Stimulated activated naive CD8-positive, alpha-beta T cell treated with anti-CD3 and anti-CD28 coated beads, Interleukin-15, Interleukin-2, amounts not matched to agents 100 U/mL and 50 U/mL, for 24 hours (primary cell): ENCODE measurements around the gene RNF31.
A peak's percentile ranks its signal among the peaks of the same experiment; 100 is the strongest.

Source experiments
- ATAC-seq: fragments of 150-1000 bp; cut with Tn5 transposase; one replicate; pipeline ENCODE4 v1.10.0; 2021
- DNase-seq: peaks from one replicate; pipeline ENCODE4 v3.0.0; 2021

The RNF31 gene

GRCh38 chr14:24137529-24138395 is 9.5 kb upstream of the RNF31 start:
- DNase-seq (no peak), ATAC-seq (no peak)

- DNase-seq (no peak), ATAC-seq (no peak)
These were observed 8.7 kb upstream of the RNF31 start for GRCh38 chr14:24138396-24139271.

DNA sequence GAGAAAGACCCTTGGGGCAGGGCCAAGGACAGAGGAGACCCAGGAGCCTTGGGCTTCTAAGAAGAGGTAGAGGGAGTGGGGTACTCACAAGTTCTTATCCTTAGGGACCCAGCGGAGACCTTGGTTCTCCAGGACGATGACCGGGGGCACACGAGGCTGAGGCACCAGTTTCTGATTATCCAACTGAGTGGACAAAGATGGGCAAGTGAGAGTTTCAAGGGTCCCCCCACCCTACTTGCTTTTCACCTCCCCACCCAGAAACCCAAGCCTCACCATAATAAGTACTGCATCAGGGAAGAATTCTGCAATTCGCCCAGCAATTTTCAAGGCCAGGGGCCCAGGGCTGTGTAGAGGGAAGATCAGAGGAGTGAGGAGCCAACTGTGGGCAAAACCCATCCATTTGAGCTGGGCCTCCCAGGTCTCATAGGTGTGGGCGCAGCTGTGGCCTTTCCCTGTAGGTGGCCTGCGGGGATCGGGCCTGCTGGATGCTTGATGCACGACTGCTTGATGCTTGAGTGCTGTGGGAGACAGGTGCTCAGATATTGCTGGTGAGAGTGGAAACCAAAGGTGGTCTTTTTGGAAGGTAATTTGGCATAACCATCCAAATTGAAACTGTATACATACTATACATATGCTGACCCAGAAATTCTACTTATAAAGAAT is 7.9 kb upstream of the RNF31 start:
- DNase-seq: peak; percentile 44
- ATAC-seq: no peak

GRCh38 chr14:24141097-24141880 is 6.0 kb upstream of the RNF31 start, which contains the start of gene EMC9:
TSS of gene EMC9 (minus strand) at chr14:24141591. CDS start at chr14:24141304, 287 bp downstream.
- peak; percentile 89 for ATAC-seq
- peak; percentile 99 for DNase-seq

DNA sequence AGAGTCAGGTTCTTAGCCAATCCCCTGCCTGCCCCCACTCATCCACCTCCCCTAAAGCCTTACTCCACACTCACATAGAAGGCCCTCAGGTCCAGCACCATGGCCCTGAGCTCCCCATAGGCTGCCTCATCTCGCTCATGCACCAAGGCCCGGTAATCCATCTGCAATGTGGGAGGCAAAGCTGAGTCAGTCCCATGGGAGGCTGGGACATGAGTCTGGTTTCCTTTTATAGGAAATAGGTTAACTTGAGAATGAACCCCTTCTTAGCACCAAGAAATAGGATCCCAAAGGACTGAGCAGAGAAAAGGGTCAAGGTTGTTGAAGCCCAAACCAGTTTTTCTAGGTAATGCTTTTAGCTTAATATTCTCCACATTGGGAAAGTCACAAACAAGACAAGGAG is 3.8 kb upstream of the RNF31 start:
- DNase-seq (no peak), ATAC-seq (no peak)

DNA sequence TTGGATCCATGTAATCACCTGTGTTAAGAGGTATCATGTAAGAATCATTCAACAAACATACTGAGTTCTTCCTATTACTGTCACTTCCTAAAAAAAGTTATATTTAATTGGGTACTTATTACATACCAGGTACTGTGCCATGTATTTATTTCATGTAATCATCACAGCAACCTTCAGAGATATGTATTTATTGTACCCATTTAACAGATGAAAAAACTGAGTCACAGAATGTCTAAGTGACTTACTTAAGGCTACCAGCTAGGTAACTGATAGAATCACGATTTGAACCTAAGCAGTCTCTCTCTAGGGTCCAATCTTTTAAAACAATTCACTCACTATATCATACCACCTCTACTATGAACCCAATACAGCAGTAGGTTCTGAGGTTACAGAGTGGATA is 2.8 kb upstream of the RNF31 start:
- no peak for ATAC-seq
- no peak for DNase-seq

GRCh38 chr14:24145219-24145618 is 2.1 kb upstream of the RNF31 start:
- DNase-seq: no peak
- no peak for ATAC-seq

- ATAC-seq (no peak), DNase-seq (no peak)
These were observed 1.4 kb upstream of the RNF31 start for GRCh38 chr14:24145690-24146452.

GRCh38 chr14:24146453-24146977 is 783 bp upstream of the RNF31 start, which contains the start of gene PSME2:
TSS of gene PSME2 (minus strand) at chr14:24146610. CDS start at chr14:24146581, 29 bp downstream.
- ATAC-seq (peak; percentile 84), DNase-seq (peak; percentile 97)

DNA sequence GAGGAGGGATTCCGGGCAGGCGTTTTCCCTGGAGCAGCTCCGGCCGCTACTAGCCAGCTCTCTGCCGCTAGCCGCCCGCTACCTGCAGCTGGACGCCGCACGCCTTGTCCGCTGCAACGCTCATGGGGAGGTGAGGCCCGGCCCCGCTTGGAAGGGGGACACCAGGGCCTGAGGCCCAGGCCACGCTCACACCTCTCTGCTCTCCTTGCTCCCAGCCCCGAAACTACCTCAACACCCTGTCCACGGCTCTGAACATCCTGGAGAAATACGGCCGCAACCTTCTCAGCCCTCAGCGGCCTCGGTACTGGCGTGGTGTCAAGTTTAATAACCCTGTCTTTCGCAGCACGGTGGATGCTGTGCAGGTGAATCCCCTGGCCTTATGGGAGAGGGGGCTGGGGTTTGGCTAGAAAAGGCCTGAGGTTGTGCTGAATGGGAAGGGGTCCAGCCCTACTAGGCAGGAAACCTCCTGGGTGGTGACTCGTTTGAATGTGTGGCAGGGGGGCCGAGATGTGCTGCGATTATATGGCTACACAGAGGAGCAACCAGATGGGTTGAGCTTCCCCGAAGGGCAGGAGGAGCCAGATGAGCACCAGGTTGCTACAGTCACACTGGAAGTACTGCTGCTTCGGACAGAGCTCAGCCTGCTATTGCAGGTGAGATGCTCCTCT is 597 bp downstream of the RNF31 start:
- ATAC-seq: no peak
- no peak for DNase-seq

GRCh38 chr14:24149302-24149969 is 2.1 kb downstream of the RNF31 start:
- DNase-seq (no peak), ATAC-seq (no peak)

DNA sequence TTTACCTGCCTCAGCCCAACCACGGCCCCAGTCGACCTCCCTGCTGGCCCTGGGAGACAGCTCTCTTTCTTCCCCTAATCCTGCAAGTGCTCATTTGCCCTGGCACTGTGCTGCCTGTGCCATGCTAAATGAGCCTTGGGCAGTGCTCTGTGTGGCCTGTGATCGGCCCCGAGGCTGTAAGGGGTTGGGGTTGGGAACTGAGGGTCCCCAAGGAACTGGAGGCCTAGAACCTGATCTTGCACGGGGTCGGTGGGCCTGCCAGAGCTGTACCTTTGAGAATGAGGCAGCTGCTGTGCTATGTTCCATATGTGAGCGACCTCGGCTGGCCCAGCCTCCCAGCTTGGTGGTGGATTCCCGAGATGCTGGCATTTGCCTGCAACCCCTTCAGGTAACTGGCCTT is 2.8 kb downstream of the RNF31 start:
- DNase-seq: no peak
- ATAC-seq: no peak

DNA sequence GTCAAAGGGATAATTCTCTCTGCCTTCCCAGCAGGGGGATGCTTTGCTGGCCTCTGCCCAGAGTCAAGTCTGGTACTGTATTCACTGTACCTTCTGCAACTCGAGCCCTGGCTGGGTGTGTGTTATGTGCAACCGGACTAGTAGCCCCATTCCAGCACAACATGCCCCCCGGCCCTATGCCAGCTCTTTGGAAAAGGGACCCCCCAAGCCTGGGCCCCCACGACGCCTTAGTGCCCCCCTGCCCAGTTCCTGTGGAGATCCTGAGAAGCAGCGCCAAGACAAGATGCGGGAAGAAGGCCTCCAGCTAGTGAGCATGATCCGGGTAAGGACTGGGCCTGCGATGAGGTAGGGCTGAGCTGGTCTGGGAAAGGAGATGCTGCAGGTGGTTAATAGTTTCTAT is 3.3 kb downstream of the RNF31 start:
- no peak for DNase-seq
- ATAC-seq: no peak

GRCh38 chr14:24150993-24151392 is 3.7 kb downstream of the RNF31 start:
- DNase-seq (no peak), ATAC-seq (no peak)

DNA sequence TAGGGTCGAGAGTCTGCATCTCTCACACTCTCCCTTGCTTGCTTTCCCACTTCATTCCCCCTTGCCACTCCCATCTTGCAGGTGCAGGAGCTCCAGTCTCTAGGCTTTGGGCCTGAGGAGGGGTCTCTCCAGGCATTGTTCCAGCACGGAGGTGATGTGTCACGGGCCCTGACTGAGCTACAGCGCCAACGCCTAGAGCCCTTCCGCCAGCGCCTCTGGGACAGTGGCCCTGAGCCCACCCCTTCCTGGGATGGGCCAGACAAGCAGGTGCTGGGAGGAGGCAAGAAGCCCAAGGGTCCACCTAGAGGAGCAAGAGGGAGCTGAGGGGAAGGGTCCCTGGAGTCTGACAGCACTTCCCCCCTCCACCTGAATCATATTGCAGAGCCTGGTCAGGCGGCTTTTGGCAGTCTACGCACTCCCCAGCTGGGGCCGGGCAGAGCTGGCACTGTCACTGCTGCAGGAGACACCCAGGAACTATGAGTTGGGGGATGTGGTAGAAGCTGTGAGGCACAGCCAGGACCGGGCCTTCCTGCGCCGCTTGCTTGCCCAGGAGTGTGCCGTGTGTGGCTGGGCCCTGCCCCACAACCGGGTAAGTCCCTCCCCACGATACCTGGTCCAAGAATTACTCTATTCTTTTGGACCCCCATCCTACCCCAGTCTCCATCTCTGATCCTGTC is 4.2 kb downstream of the RNF31 start:
- DNase-seq: no peak
- ATAC-seq: no peak

- no peak for DNase-seq
- ATAC-seq: no peak
These were observed 7.8 kb downstream of the RNF31 start for GRCh38 chr14:24155100-24155499.

- no peak for ATAC-seq
- DNase-seq: no peak
These were observed 9.5 kb downstream of the RNF31 start for GRCh38 chr14:24156840-24157239.

DNA sequence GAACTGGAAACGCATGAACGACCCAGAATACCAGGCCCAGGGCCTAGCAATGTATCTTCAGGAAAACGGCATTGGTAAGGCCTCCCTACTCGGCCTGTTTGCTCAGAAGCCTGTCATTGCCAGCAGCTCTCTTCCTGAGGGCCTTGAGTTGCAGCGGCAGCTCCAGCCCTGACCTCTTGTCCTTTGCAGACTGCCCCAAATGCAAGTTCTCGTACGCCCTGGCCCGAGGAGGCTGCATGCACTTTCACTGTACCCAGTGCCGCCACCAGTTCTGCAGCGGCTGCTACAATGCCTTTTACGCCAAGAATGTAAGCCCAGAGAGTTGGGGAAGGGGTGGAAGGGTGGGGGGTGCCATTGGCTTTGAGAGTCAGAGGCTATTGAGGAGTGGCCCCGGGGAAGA is 10.0 kb downstream of the RNF31 start:
- DNase-seq (no peak), ATAC-seq (no peak)
